Endothelial cell of umbilical vein (primary cell): Measurements from ENCODE around the gene BUB3.

ENCODE experiments used
- CTCF ChIP-seq, 2 donors: IDR thresholded peaks; 1 replicate in 1 of 2; 2 replicates in 1 of 2; pipeline ENCODE4 v1.5.1; 2011; ENCODE audit warnings: low read length in 2 of 2, mild to moderate bottlenecking in 2 of 2, moderate library complexity in 2 of 2, control low read depth in 1 of 2, inconsistent platforms in 1 of 2, low read depth in 1 of 2; ENCODE audit not compliant: insufficient read depth in 1 of 2; ENCODE audit errors: extremely low read depth in 1 of 2
- EZH2 ChIP-seq: IDR thresholded peaks from 2 replicates; pipeline ENCODE4 v1.6.1; 2012; ENCODE audit warnings: borderline replicate concordance, low read depth, mild to moderate bottlenecking, moderate library complexity, low read length, inconsistent platforms; ENCODE audit not compliant: severe bottlenecking
- POLR2A ChIP-seq: IDR thresholded peaks from 2 replicates; pipeline ENCODE4 v1.6.1; 2012; ENCODE audit warnings: low read depth, mild to moderate bottlenecking, control low read depth, low read length
- POLR2AphosphoS5 ChIP-seq: IDR thresholded peaks from 2 replicates; pipeline ENCODE4 v1.6.1; 2012; ENCODE audit warnings: low read depth, mild to moderate bottlenecking, control low read depth, low read length, moderate library complexity; ENCODE audit not compliant: insufficient read depth

- TF ChIP-seq CTCF (IDR thresholded peaks at IDR 0.05; ENCODE audit: extremely low read depth in 1 of 2, insufficient read depth in 1 of 2, low read depth in 1 of 2, low read length in 2 of 2) (no peak), POLR2A (no peak), EZH2 (peak; percentile 96), POLR2AphosphoS5 (no peak)
Measured at GRCh38 chr10:123150986-123151736, 3.0 kb upstream of the BUB3 start.
